ENCODE results near the gene MACROD2. TPM values are rescaled to one million over a fixed set of nuclear protein-coding genes. Genes with fewer than 3 reads are reported as not detected.

Gene MACROD2
- total RNA-seq, 1 donor from 2014 or later: 2.5 TPM

DNA sequence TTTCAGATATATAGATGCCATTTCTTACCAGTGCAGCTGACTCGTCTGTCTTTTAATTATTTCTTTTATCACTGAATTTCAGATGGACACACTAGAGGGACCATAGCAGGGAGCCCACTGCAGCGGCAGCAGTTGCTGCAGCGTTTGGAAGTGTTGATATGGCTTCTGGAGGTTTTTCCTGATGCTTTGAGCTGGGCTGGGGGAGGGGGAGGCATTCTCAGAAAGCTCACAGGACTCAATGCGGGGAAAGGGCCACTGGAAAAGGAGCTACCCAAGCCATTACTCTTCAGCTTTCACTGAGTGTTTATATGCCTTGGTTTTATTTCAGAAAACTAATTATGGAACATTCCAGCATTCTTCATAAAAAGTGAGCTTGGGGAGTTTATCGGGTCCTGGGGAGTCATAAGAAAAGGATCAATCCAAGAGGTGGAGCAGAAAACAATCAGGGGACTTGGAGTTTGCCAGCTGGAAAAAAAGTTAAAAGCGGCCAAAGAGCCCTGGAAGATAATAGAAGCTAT lies 1082.5 kb downstream of the MACROD2 start:
- Mint-ChIP-seq H3K9me3 (ENCODE audit: unreplicated experiment) (peaks cover 3% of the 10 kb centered on the region), H3K4me1 (ENCODE audit: unreplicated experiment) (no peaks in the 10 kb centered on the region), H3K27ac (ENCODE audit: unreplicated experiment) (no peak overlapping the region), H3K36me3 (ENCODE audit: unreplicated experiment) (no peaks in the 10 kb centered on the region), H3K4me3 (ENCODE audit: unreplicated experiment) (no peak overlapping the region), H3K27me3 (ENCODE audit: unreplicated experiment) (peaks cover 2% of the 10 kb centered on the region)
- TF ChIP-seq, protein P1, sequence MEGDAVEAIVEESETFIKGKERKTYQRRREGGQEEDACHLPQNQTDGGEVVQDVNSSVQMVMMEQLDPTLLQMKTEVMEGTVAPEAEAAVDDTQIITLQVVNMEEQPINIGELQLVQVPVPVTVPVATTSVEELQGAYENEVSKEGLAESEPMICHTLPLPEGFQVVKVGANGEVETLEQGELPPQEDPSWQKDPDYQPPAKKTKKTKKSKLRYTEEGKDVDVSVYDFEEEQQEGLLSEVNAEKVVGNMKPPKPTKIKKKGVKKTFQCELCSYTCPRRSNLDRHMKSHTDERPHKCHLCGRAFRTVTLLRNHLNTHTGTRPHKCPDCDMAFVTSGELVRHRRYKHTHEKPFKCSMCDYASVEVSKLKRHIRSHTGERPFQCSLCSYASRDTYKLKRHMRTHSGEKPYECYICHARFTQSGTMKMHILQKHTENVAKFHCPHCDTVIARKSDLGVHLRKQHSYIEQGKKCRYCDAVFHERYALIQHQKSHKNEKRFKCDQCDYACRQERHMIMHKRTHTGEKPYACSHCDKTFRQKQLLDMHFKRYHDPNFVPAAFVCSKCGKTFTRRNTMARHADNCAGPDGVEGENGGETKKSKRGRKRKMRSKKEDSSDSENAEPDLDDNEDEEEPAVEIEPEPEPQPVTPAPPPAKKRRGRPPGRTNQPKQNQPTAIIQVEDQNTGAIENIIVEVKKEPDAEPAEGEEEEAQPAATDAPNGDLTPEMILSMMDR (IDR thresholded peaks at IDR 0.05): no peak
- DNase-seq (ENCODE audit: extremely low spot score, unreplicated experiment): no peak

- no peak overlapping the region for H3K4me3 Mint-ChIP-seq (ENCODE audit: unreplicated experiment)
- H3K9me3 Mint-ChIP-seq (ENCODE audit: unreplicated experiment): peaks cover 3% of the 10 kb centered on the region
- TF ChIP-seq, protein P1 (IDR thresholded peaks at IDR 0.05): no peak
- H3K36me3 Mint-ChIP-seq (ENCODE audit: unreplicated experiment): no peaks in the 10 kb centered on the region
- H3K27me3 Mint-ChIP-seq (ENCODE audit: unreplicated experiment): peaks cover 2% of the 10 kb centered on the region
- H3K4me1 Mint-ChIP-seq (ENCODE audit: unreplicated experiment): no peaks in the 10 kb centered on the region
- DNase-seq (ENCODE audit: extremely low spot score, unreplicated experiment): no peak
- no peak overlapping the region for H3K27ac Mint-ChIP-seq (ENCODE audit: unreplicated experiment)
Observed at GRCh38 chr20:15079594-15080340, 1084.5 kb downstream of the MACROD2 start.

- H3K4me1 Mint-ChIP-seq (ENCODE audit: unreplicated experiment): no peaks in the 10 kb centered on the region
- H3K4me3 Mint-ChIP-seq (ENCODE audit: unreplicated experiment): no peak overlapping the region
- TF ChIP-seq, protein P1 (IDR thresholded peaks at IDR 0.05): no peak
- no peak for DNase-seq (ENCODE audit: extremely low spot score, unreplicated experiment)
- peaks cover 2% of the 10 kb centered on the region for H3K27me3 Mint-ChIP-seq (ENCODE audit: unreplicated experiment)
- no peak overlapping the region for H3K27ac Mint-ChIP-seq (ENCODE audit: unreplicated experiment)
- no peaks in the 10 kb centered on the region for H3K36me3 Mint-ChIP-seq (ENCODE audit: unreplicated experiment)
- H3K9me3 Mint-ChIP-seq (ENCODE audit: unreplicated experiment): no peaks in the 10 kb centered on the region
Observed at GRCh38 chr20:15081261-15081660, 1085.9 kb downstream of the MACROD2 start.

- H3K27me3 Mint-ChIP-seq (ENCODE audit: unreplicated experiment): no peaks in the 10 kb centered on the region
Observed at GRCh38 chr20:15091421-15092037, 1096.2 kb downstream of the MACROD2 start.

More at GRCh38 chr20:15091421-15092037, 1096.2 kb downstream of the MACROD2 start:
- no peaks in the 10 kb centered on the region for H3K36me3 Mint-ChIP-seq (ENCODE audit: unreplicated experiment)
- H3K4me1 Mint-ChIP-seq (ENCODE audit: unreplicated experiment): no peaks in the 10 kb centered on the region
- H3K4me3 Mint-ChIP-seq (ENCODE audit: unreplicated experiment): no peak overlapping the region
- H3K27ac Mint-ChIP-seq (ENCODE audit: unreplicated experiment): no peak overlapping the region
- TF ChIP-seq, protein P1 (IDR thresholded peaks at IDR 0.05): no peak
- DNase-seq (ENCODE audit: extremely low spot score, unreplicated experiment): no peak
- H3K9me3 Mint-ChIP-seq (ENCODE audit: unreplicated experiment): no peaks in the 10 kb centered on the region

All from osteocyte (in vitro differentiated cells).